GM18505 (cell line): ENCODE results near the gene NDUFB11.

Experiments used
- ATAC-seq: cut with Tn5 transposase; IDR thresholded peaks from one replicate; pipeline ENCODE4 v1.9.1; 2021; ENCODE audit not compliant: unreplicated experiment
- POLR2A ChIP-seq: IDR thresholded peaks from 4 replicates; pipeline ENCODE4 v1.6.1; 2011; ENCODE audit warnings: borderline replicate concordance; ENCODE audit not compliant: insufficient read depth, insufficient read length; ENCODE audit errors: extremely low read depth

The NDUFB11 gene

GRCh38 chrX:47170861-47171692, 26.6 kb upstream of the NDUFB11 start:
- TF ChIP-seq POLR2A: no peak
- ATAC-seq: no peak

- ATAC-seq: no peak
- no peak for TF ChIP-seq POLR2A
These were observed 25.4 kb upstream of the NDUFB11 start for GRCh38 chrX:47169726-47170515.

GRCh38 chrX:47169273-47169672, 24.8 kb upstream of the NDUFB11 start:
- no peak for TF ChIP-seq POLR2A
- no peak for ATAC-seq

- TF ChIP-seq POLR2A: no peak
- ATAC-seq: no peak
These were observed 24.1 kb upstream of the NDUFB11 start for GRCh38 chrX:47168495-47169073.

GRCh38 chrX:47166126-47166525, 21.6 kb upstream of the NDUFB11 start:
- TF ChIP-seq POLR2A: no peak
- no peak for ATAC-seq

- TF ChIP-seq POLR2A: no peak
- no peak for ATAC-seq
These were observed 19.9 kb upstream of the NDUFB11 start for GRCh38 chrX:47164420-47164819.

- ATAC-seq: no peak
- TF ChIP-seq POLR2A: no peak
These were observed 18.6 kb upstream of the NDUFB11 start for GRCh38 chrX:47162927-47163583.

- ATAC-seq: no peak
- no peak for TF ChIP-seq POLR2A
These were observed 16.3 kb upstream of the NDUFB11 start for GRCh38 chrX:47160781-47161180.

- no peak for ATAC-seq
- no peak for TF ChIP-seq POLR2A
These were observed 14.3 kb upstream of the NDUFB11 start for GRCh38 chrX:47158781-47159180.

- no peak for ATAC-seq
- TF ChIP-seq POLR2A: no peak
These were observed 13.6 kb upstream of the NDUFB11 start for GRCh38 chrX:47158131-47158530.

- no peak for TF ChIP-seq POLR2A
These were observed 12.4 kb upstream of the NDUFB11 start for GRCh38 chrX:47156611-47157520.

GRCh38 chrX:47151435-47151834, 6.9 kb upstream of the NDUFB11 start:
- no peak for ATAC-seq
- no peak for TF ChIP-seq POLR2A

More at GRCh38 chrX:47156611-47157520, 12.4 kb upstream of the NDUFB11 start:
- no peak for ATAC-seq

- no peak for TF ChIP-seq POLR2A
- ATAC-seq: no peak
These were observed 4.4 kb upstream of the NDUFB11 start for GRCh38 chrX:47148946-47149345.
